Kidney (tissue), 14 donors: ENCODE measurements around the gene SSBP4. TPM values are rescaled to one million over a fixed set of nuclear protein-coding genes. Genes with fewer than 3 reads are reported as not detected.

ENCODE experiments used
- DNase-seq, 5 donors: peaks; one replicate each; pipeline ENCODE4 v3.0.0-alpha.2; 2013 to 2020
- FAIRE-seq: peaks from 2 replicates; lab custom pipeline; 2012; peaks lifted over from hg19 to GRCh38; lab: Jason Lieb, UNC
- H3K27ac ChIP-seq, 2 donors: one replicate each; pipeline ENCODE4 v1.7.0; 2013; ENCODE audit warnings: low read depth in 2 of 2, low read length in 2 of 2, inconsistent platforms in 1 of 2
- H3K27me3 ChIP-seq: one replicate; pipeline ENCODE4 v1.7.1; 2013; ENCODE audit warnings: low read length, inconsistent platforms; ENCODE audit not compliant: control insufficient read depth, insufficient read depth
- H3K36me3 ChIP-seq, 3 donors: one replicate each; pipeline versions ENCODE4 v1.7.0 to v1.7.1; 2013; ENCODE audit warnings: low read length in 3 of 3, control low read depth in 1 of 3, inconsistent platforms in 1 of 3; ENCODE audit not compliant: insufficient read depth in 3 of 3, control insufficient read depth in 2 of 3
- H3K4me1 ChIP-seq, 3 donors: one replicate each; pipeline versions ENCODE4 v1.7.0 to v1.7.1; 2013; ENCODE audit warnings: low read length in 3 of 3, inconsistent platforms in 1 of 3, low read depth in 1 of 3; ENCODE audit not compliant: control insufficient read depth in 2 of 3, insufficient read depth in 2 of 3
- H3K4me3 ChIP-seq, 3 donors: one replicate each; pipeline versions ENCODE4 v1.7.0 to v1.8.1; 2013; ENCODE audit warnings: low read length in 3 of 3, control low read depth in 1 of 3, inconsistent platforms in 1 of 3
- H3K9ac ChIP-seq, 3 donors: one replicate each; pipeline versions ENCODE4 v1.7.0 to v1.7.1; 2013; ENCODE audit warnings: low read length in 3 of 3, control low read depth in 1 of 3, inconsistent platforms in 1 of 3
- H3K9me3 ChIP-seq, 3 donors: one replicate each; pipeline versions ENCODE4 v1.7.0 to v1.7.1; 2013; ENCODE audit warnings: low read length in 3 of 3, control low read depth in 1 of 3, inconsistent platforms in 1 of 3; ENCODE audit not compliant: control insufficient read depth in 2 of 3, insufficient read depth in 1 of 3
- intact Hi-C: fragments of 100-400 bp; cut with DNase I; formaldehyde crosslinking; loops from one replicate; pipeline ENCODE4 v1.11.1; 2022
- polyA plus RNA-seq: library from polyadenylated mRNA; stranded (reverse); fragments of 350-450 nt; fragmentation: Illumina TruSeq; extraction: RNeasy Lipid Tissue Mini Kit (QIAGEN cat#74804); gene quantifications from one replicate; pipeline ENCODE4 v1.2.3, GENCODE V29; 2014; ENCODE audit warnings: low read depth, low replicate concordance; ENCODE audit not compliant: insufficient read depth
- total RNA-seq: library from RNA; stranded (reverse); fragmentation: NEBNext Ultra II Directional; extraction: Animal tissue kit (Norgen Biotek cat#: 25700); gene quantifications from one replicate; pipeline ENCODE4 v1.2.1, GENCODE V29; 2021
- TF ChIP-seq, protein P1 (sequence below): IDR thresholded peaks from 3 replicates; pipeline ENCODE4 v1.5.1; 2012; ENCODE audit warnings: mild to moderate bottlenecking, moderate library complexity, borderline replicate concordance; ENCODE audit not compliant: insufficient read depth; ENCODE audit errors: extremely low read depth
- donor health status: control.
- donor health status: control.
- donor health status: control.
- donor health status: control.
- donor health status: control.
- donor health status: DM: yes; HTN: yes; CAD: no.
- donor health status: Normal renal cell carcinoma (clear cell type).

Gene SSBP4
- total and polyA plus RNA-seq, 2 donors from 2014 or later = 64.9 to 74.9 TPM

DNA sequence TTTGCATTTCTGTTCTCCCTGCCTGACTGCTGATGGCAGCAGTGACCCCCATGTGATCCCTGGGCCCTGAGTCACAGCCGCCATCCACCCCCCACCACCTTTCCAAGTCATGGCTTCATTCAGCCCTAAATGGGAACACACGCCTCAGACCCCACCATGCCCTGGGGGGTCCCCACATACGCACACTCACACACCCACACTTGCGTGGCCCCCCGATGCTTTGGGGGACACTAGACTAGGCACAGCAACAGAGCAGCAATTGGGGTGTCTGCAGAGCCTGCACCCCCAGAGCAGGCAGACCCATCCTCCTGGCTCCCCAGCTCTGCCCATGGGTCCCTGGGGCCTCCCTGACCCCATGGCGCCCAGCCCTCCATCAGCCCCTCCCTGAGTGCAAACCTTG, 24.2 kb downstream of the SSBP4 start:
- TF ChIP-seq, protein P1, sequence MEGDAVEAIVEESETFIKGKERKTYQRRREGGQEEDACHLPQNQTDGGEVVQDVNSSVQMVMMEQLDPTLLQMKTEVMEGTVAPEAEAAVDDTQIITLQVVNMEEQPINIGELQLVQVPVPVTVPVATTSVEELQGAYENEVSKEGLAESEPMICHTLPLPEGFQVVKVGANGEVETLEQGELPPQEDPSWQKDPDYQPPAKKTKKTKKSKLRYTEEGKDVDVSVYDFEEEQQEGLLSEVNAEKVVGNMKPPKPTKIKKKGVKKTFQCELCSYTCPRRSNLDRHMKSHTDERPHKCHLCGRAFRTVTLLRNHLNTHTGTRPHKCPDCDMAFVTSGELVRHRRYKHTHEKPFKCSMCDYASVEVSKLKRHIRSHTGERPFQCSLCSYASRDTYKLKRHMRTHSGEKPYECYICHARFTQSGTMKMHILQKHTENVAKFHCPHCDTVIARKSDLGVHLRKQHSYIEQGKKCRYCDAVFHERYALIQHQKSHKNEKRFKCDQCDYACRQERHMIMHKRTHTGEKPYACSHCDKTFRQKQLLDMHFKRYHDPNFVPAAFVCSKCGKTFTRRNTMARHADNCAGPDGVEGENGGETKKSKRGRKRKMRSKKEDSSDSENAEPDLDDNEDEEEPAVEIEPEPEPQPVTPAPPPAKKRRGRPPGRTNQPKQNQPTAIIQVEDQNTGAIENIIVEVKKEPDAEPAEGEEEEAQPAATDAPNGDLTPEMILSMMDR = no peak
- H3K9me3 ChIP-seq = no peaks in the 10 kb centered on the region
- H3K4me3 ChIP-seq = no peak overlapping the region
- FAIRE-seq (no peak), DNase-seq (no peak)
- peaks cover 0 to 25% (median 18%) of the 10 kb centered on the region in 3 donors for H3K36me3 ChIP-seq
- peaks cover 0 to 9% (median 3%) of the 10 kb centered on the region in 3 donors for H3K4me1 ChIP-seq
- intact Hi-C loops = no loop called here
- H3K27me3 ChIP-seq = no peaks in the 10 kb centered on the region
- no peak overlapping the region for H3K9ac ChIP-seq
- no peak overlapping the region for H3K27ac ChIP-seq

DNA sequence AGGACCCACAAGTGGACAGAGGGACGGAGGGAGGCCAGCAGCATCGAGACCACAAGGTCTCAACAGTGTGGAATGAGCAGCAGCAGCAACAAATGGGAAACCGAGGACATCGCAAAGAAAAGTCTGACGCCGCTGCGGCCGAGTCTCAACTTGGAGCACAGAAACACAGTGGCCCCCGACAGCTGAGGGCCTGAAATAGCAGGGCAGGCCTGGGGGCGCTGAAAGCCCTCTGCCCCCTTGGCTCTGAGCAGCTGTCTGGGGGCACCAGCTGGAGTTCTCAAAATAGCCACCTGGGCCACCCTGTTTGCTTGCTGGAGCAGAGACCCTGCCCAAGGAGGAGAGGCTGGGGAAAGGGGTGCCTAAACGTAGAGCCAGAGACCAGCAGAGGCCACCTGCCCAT, 24.6 kb downstream of the SSBP4 start:
- FAIRE-seq (no peak), DNase-seq (no peak)
- H3K9me3 ChIP-seq = no peaks in the 10 kb centered on the region
- TF ChIP-seq, protein P1 = no peak
- no peaks in the 10 kb centered on the region for H3K27me3 ChIP-seq
- peaks cover 0 to 8% (median 3%) of the 10 kb centered on the region in 3 donors for H3K4me1 ChIP-seq
- no peak overlapping the region for H3K9ac ChIP-seq
- H3K36me3 ChIP-seq = peaks cover 0 to 28% (median 20%) of the 10 kb centered on the region in 3 donors
- H3K4me3 ChIP-seq = no peak overlapping the region
- intact Hi-C loops = no loop called here
- H3K27ac ChIP-seq = no peak overlapping the region

DNA sequence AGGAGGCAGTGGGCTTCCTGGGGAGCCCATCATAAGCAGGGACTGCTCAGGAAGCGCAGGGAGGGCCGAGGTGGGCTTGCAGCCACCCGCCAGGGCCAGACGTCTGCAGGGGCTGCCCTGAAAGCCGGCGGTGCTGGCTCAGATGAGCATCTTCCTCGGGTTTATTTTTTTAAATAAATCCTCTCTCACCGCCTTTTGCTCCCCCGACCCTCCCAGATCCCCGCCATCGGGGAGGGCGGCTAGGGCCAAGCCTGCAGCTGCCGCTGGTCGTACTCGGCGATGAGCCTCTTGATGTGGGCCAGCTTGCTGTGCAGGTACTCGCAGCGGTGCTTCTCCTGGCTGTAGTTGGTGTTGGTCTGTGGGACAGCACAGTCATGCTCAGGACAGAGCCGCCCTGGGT, 25.3 kb downstream of the SSBP4 start:
- DNase-seq = no peak
- H3K36me3 ChIP-seq = peaks cover 0 to 35% (median 23%) of the 10 kb centered on the region in 3 donors
- peaks cover 0 to 6% (median 0%) of the 10 kb centered on the region in 3 donors for H3K4me1 ChIP-seq
- H3K9me3 ChIP-seq = no peaks in the 10 kb centered on the region
- no peaks in the 10 kb centered on the region for H3K27me3 ChIP-seq
- intact Hi-C loops = no loop called here
- no peak overlapping the region for H3K27ac ChIP-seq
- TF ChIP-seq, protein P1 = no peak
- no peak overlapping the region for H3K9ac ChIP-seq
- no peak for FAIRE-seq
- H3K4me3 ChIP-seq = no peak overlapping the region

DNA sequence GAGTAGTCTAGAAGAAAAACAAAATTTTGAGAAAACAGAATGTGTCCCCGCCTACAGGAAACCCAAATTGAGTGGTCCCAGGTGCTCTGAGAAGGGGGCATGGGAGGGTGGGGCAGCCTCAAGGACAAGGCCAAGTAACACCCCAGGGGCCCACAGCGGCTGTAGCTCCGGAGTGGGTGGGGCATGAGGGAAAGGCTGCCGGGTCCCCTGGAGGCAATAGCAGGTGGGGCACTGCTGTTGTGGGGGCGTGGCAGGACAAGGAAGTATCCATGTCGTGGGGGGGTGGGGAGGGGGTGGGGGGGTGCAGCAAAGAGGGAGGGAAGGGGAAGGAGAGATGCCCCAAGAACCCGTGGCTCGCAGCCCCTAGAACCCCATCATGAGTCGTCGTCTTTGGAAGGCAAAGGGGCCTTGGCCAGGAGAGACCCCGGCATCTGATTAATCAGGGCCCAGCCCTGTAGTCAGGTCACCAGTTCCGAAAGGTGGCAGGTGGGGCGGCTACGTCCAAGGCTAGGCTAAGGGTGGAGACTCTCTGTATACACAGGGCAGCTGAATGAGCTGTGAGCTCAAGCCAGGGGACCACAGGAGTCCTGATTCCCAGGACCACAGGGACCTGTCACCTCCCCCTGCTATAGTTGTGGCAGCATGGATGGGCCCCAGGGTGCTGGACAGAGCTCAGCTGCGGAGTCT, 26.2 kb downstream of the SSBP4 start:
- Histone ChIP-seq H3K27ac (no peak overlapping the region), H3K36me3 (peaks cover 0 to 42% (median 25%) of the 10 kb centered on the region in 3 donors), H3K27me3 (no peaks in the 10 kb centered on the region), H3K4me1 (peaks cover 0 to 6% (median 0%) of the 10 kb centered on the region in 3 donors), H3K9ac (no peak overlapping the region), H3K9me3 (no peaks in the 10 kb centered on the region), H3K4me3 (no peak overlapping the region)
- intact Hi-C loops = no loop called here
- FAIRE-seq (no peak), DNase-seq (no peak)
- TF ChIP-seq, protein P1 = no peak
